ENCODE results near the gene SPTBN1.

The SPTBN1 gene

GRCh38 chr2:54500404-54501205, 44.5 kb downstream of the SPTBN1 start:
- TF ChIP-seq ZNF8 (CRISPR knock-in tag; IDR thresholded peaks at IDR 0.05) (no peak), CSDC2 (CRISPR knock-in tag; IDR thresholded peaks at IDR 0.05) (no peak), ZNF70 (CRISPR knock-in tag; IDR thresholded peaks at IDR 0.05) (no peak), GLIS3 (CRISPR knock-in tag; IDR thresholded peaks at IDR 0.05) (no peak), PATZ1 (CRISPR knock-in tag; IDR thresholded peaks at IDR 0.05; ENCODE audit: borderline replicate concordance) (no peak), OSR1 (CRISPR knock-in tag; IDR thresholded peaks at IDR 0.05) (no peak), SNAI2 (CRISPR knock-in tag; IDR thresholded peaks at IDR 0.05) (no peak), RARB (CRISPR knock-in tag; IDR thresholded peaks at IDR 0.05) (no peak), ARNTL (CRISPR knock-in tag; IDR thresholded peaks at IDR 0.05; ENCODE audit: borderline replicate concordance, low read depth) (no peak), PPARA (CRISPR knock-in tag; IDR thresholded peaks at IDR 0.05; ENCODE audit: borderline replicate concordance) (no peak)
- ATAC-seq: no peak

- ATAC-seq: no peak
- TF ChIP-seq OSR1 (CRISPR knock-in tag; IDR thresholded peaks at IDR 0.05): no peak
- no peak for TF ChIP-seq ZFP30 (CRISPR knock-in tag; IDR thresholded peaks at IDR 0.05)
- no peak for TF ChIP-seq ESRRG (CRISPR knock-in tag; IDR thresholded peaks at IDR 0.05)
- no peak for TF ChIP-seq ZNF8 (CRISPR knock-in tag; IDR thresholded peaks at IDR 0.05)
- TF ChIP-seq TCF4 (CRISPR knock-in tag; IDR thresholded peaks at IDR 0.05; ENCODE audit: borderline replicate concordance): no peak
- TF ChIP-seq CSRNP3 (CRISPR knock-in tag; IDR thresholded peaks at IDR 0.05): no peak
- TF ChIP-seq ARNTL (CRISPR knock-in tag; IDR thresholded peaks at IDR 0.05; ENCODE audit: borderline replicate concordance, low read depth): no peak
- TF ChIP-seq RARB (CRISPR knock-in tag; IDR thresholded peaks at IDR 0.05): no peak
- TF ChIP-seq CSDC2 (CRISPR knock-in tag; IDR thresholded peaks at IDR 0.05): no peak
- TF ChIP-seq ISL1 (CRISPR knock-in tag; IDR thresholded peaks at IDR 0.05): no peak
- TF ChIP-seq CREB5 (CRISPR knock-in tag; IDR thresholded peaks at IDR 0.05; ENCODE audit: low read depth): no peak
- TF ChIP-seq PPARA (CRISPR knock-in tag; IDR thresholded peaks at IDR 0.05; ENCODE audit: borderline replicate concordance): no peak
- no peak for TF ChIP-seq TSHZ2 (CRISPR knock-in tag; IDR thresholded peaks at IDR 0.05)
- TF ChIP-seq ZFP3 (CRISPR knock-in tag; IDR thresholded peaks at IDR 0.05): no peak
- TF ChIP-seq BACH2 (CRISPR knock-in tag; IDR thresholded peaks at IDR 0.05; ENCODE audit: borderline replicate concordance): no peak
- no peak for TF ChIP-seq ZNF565 (CRISPR knock-in tag; conservative IDR thresholded peaks at IDR 0.05; ENCODE audit: low read depth)
- TF ChIP-seq ZC3H10 (CRISPR knock-in tag; IDR thresholded peaks at IDR 0.05): no peak
Observed at GRCh38 chr2:54502731-54503130, 46.6 kb downstream of the SPTBN1 start.

- TF ChIP-seq OSR1 (CRISPR knock-in tag; IDR thresholded peaks at IDR 0.05) (no peak), CSRNP3 (CRISPR knock-in tag; IDR thresholded peaks at IDR 0.05) (no peak), CSDC2 (CRISPR knock-in tag; IDR thresholded peaks at IDR 0.05) (no peak), TSHZ2 (CRISPR knock-in tag; IDR thresholded peaks at IDR 0.05) (no peak), TCF4 (CRISPR knock-in tag; IDR thresholded peaks at IDR 0.05; ENCODE audit: borderline replicate concordance) (no peak)
- peak; percentile 88 for ATAC-seq
Observed at GRCh38 chr2:54503192-54503591, 47.1 kb downstream of the SPTBN1 start.
